ENCODE results near the gene TPCN2.

GRCh38 chr11:69093106-69093505 lies 44.4 kb downstream of the TPCN2 start:
- no peak for TF ChIP-seq POLR2AphosphoS5 (IDR thresholded peaks at IDR 0.05; ENCODE audit: low read depth, low read length)
- TF ChIP-seq TAF1 (IDR thresholded peaks at IDR 0.05; ENCODE audit: borderline replicate concordance, low read depth, low read length) = no peak
